ENCODE data around the gene DEXI.

Gene DEXI

GRCh38 chr16:10907757-10908045 lies 34.6 kb downstream of the DEXI start:
- TF ChIP-seq JUND (IDR thresholded peaks at IDR 0.05; ENCODE audit: low read depth), result no peak
- DNase-seq (ENCODE audit: low read depth in 1 of 2, low spot score in 1 of 2), result no peak
- in situ Hi-C loops (cut with HindIII; ENCODE audit: low pct_unique_long_range_greater_than_20kb, low sequenced_read_pairs), result no loop called here

GRCh38 chr16:10906914-10907756 lies 35.1 kb downstream of the DEXI start:
- in situ Hi-C loops (cut with HindIII; ENCODE audit: low pct_unique_long_range_greater_than_20kb, low sequenced_read_pairs), result no loop called here
- DNase-seq (ENCODE audit: low read depth in 1 of 2, low spot score in 1 of 2), result no peak
- TF ChIP-seq JUND (IDR thresholded peaks at IDR 0.05; ENCODE audit: low read depth), result no peak

GRCh38 chr16:10906482-10906881 lies 35.8 kb downstream of the DEXI start:
- no peak for TF ChIP-seq JUND (IDR thresholded peaks at IDR 0.05; ENCODE audit: low read depth)
- in situ Hi-C loops (cut with HindIII; ENCODE audit: low pct_unique_long_range_greater_than_20kb, low sequenced_read_pairs), result no loop called here
- no peak for DNase-seq (ENCODE audit: low read depth in 1 of 2, low spot score in 1 of 2)

GRCh38 chr16:10902999-10903398 lies 39.3 kb downstream of the DEXI start:
- DNase-seq (ENCODE audit: low read depth in 1 of 2, low spot score in 1 of 2), result no peak
- in situ Hi-C loops (cut with HindIII; ENCODE audit: low pct_unique_long_range_greater_than_20kb, low sequenced_read_pairs), result no loop called here
- TF ChIP-seq JUND (IDR thresholded peaks at IDR 0.05; ENCODE audit: low read depth), result no peak

- TF ChIP-seq JUND (IDR thresholded peaks at IDR 0.05; ENCODE audit: low read depth), result no peak
- in situ Hi-C loops (cut with HindIII; ENCODE audit: low pct_unique_long_range_greater_than_20kb, low sequenced_read_pairs), result no loop called here
- no peak for DNase-seq (ENCODE audit: low read depth in 1 of 2, low spot score in 1 of 2)
Measured at GRCh38 chr16:10897134-10897533, 45.1 kb downstream of the DEXI start.

- DNase-seq (ENCODE audit: low read depth in 1 of 2, low spot score in 1 of 2), result no peak
- in situ Hi-C loops (cut with HindIII; ENCODE audit: low pct_unique_long_range_greater_than_20kb, low sequenced_read_pairs), result no loop called here
- no peak for TF ChIP-seq JUND (IDR thresholded peaks at IDR 0.05; ENCODE audit: low read depth)
Measured at GRCh38 chr16:10896723-10897122, 45.5 kb downstream of the DEXI start.

GRCh38 chr16:10896165-10896564 lies 46.1 kb downstream of the DEXI start:
- TF ChIP-seq JUND (IDR thresholded peaks at IDR 0.05; ENCODE audit: low read depth), result no peak
- in situ Hi-C loops (cut with HindIII; ENCODE audit: low pct_unique_long_range_greater_than_20kb, low sequenced_read_pairs), result no loop called here
- no peak for DNase-seq (ENCODE audit: low read depth in 1 of 2, low spot score in 1 of 2)

GRCh38 chr16:10895053-10895946 lies 47.0 kb downstream of the DEXI start:
- in situ Hi-C loops (cut with HindIII; ENCODE audit: low pct_unique_long_range_greater_than_20kb, low sequenced_read_pairs), result no loop called here
- TF ChIP-seq JUND (IDR thresholded peaks at IDR 0.05; ENCODE audit: low read depth), result no peak
- DNase-seq (ENCODE audit: low read depth in 1 of 2, low spot score in 1 of 2), result peak; percentile 53 to 73

- DNase-seq (ENCODE audit: low read depth in 1 of 2, low spot score in 1 of 2), result no peak
- in situ Hi-C loops (cut with HindIII; ENCODE audit: low pct_unique_long_range_greater_than_20kb, low sequenced_read_pairs), result no loop called here
- TF ChIP-seq JUND (IDR thresholded peaks at IDR 0.05; ENCODE audit: low read depth), result no peak
Measured at GRCh38 chr16:10892782-10893318, 49.4 kb downstream of the DEXI start.

- no peak for DNase-seq (ENCODE audit: low read depth in 1 of 2, low spot score in 1 of 2)
Measured at GRCh38 chr16:10889855-10890254, 52.4 kb downstream of the DEXI start.

GRCh38 chr16:10888320-10888937 lies 53.8 kb downstream of the DEXI start:
- in situ Hi-C loops (cut with HindIII; ENCODE audit: low pct_unique_long_range_greater_than_20kb, low sequenced_read_pairs), result no loop called here
- no peak for DNase-seq (ENCODE audit: low read depth in 1 of 2, low spot score in 1 of 2)
- TF ChIP-seq JUND (IDR thresholded peaks at IDR 0.05; ENCODE audit: low read depth), result no peak

More at GRCh38 chr16:10889855-10890254, 52.4 kb downstream of the DEXI start:
- no peak for TF ChIP-seq JUND (IDR thresholded peaks at IDR 0.05; ENCODE audit: low read depth)
- in situ Hi-C loops (cut with HindIII; ENCODE audit: low pct_unique_long_range_greater_than_20kb, low sequenced_read_pairs), result no loop called here

GRCh38 chr16:10885246-10885645 lies 57.0 kb downstream of the DEXI start:
- in situ Hi-C loops (cut with HindIII; ENCODE audit: low pct_unique_long_range_greater_than_20kb, low sequenced_read_pairs), result no loop called here
- no peak for TF ChIP-seq JUND (IDR thresholded peaks at IDR 0.05; ENCODE audit: low read depth)
- DNase-seq (ENCODE audit: low read depth in 1 of 2, low spot score in 1 of 2), result no peak
